Measurements from ENCODE around the gene ABCA7.

Gene ABCA7

GRCh38 chr19:1001538-1002166 lies 38.3 kb upstream of the ABCA7 start:
- peak in 16 of 56 donors; percentile 1 to 51 (median 11) for DNase-seq

DNA sequence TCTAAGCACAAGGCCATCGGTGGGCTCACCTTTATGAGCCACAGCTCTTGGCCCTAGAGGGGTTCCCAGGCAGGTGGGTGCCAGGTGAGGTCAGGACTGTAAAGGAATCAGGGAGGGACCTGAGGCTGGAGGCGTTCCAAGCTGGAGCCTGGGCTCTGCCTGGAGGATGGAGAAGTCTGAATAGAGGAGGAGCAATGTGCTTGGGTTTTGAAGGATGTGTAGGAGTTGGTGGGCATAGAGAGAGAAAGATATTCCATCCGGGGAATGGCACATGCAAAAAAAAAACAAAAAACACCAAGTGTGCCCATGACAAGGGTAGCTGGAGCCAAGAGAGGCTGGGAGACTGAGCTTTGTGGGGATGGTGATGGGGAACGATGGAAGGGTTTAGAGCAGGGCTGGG lies 37.3 kb upstream of the ABCA7 start:
- DNase-seq = no peak

DNA sequence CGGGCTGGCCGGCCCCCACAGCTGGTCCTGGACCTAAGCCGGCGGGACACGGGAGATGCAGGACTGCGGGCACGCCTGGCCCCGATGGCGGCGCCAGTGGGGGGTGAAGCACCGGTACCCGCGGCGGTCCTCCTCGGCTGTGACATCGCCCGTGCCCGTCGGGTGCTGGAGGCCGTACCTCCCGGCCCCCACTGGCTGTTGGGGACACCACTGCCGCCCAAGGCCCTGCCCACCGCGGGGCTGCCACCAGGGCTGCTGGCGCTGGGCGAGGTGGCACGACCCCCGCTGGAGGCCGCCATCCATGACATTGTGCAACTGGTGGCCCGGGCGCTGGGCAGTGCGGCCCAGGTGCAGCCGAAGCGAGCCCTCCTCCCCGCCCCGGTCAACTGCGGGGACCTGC lies 36.6 kb upstream of the ABCA7 start:
- no peak for DNase-seq

GRCh38 chr19:1004204-1004802 lies 35.6 kb upstream of the ABCA7 start:
- no peak for DNase-seq

DNA sequence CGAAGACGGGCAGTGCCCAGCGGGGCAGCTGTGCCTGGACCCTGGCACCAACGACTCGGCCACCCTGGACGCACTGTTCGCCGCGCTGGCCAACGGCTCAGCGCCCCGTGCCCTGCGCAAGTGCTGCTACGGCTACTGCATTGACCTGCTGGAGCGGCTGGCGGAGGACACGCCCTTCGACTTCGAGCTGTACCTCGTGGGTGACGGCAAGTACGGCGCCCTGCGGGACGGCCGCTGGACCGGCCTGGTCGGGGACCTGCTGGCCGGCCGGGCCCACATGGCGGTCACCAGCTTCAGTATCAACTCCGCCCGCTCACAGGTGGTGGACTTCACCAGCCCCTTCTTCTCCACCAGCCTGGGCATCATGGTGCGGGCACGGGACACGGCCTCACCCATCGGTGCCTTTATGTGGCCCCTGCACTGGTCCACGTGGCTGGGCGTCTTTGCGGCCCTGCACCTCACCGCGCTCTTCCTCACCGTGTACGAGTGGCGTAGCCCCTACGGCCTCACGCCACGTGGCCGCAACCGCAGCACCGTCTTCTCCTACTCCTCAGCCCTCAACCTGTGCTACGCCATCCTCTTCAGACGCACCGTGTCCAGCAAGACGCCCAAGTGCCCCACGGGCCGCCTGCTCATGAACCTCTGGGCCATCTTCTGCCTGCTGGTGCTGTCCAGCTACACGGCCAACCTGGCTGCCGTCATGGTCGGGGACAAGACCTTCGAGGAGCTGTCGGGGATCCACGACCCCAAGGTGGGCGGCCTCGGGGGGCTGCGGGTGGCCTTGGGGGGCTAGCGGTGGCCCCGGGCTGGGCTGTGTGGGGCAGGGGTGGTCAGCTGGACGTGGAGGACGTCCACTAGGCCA lies 34.9 kb upstream of the ABCA7 start:
- no peak for DNase-seq

- DNase-seq = no peak
These were observed 33.1 kb upstream of the ABCA7 start for GRCh38 chr19:1006711-1007398.

DNA sequence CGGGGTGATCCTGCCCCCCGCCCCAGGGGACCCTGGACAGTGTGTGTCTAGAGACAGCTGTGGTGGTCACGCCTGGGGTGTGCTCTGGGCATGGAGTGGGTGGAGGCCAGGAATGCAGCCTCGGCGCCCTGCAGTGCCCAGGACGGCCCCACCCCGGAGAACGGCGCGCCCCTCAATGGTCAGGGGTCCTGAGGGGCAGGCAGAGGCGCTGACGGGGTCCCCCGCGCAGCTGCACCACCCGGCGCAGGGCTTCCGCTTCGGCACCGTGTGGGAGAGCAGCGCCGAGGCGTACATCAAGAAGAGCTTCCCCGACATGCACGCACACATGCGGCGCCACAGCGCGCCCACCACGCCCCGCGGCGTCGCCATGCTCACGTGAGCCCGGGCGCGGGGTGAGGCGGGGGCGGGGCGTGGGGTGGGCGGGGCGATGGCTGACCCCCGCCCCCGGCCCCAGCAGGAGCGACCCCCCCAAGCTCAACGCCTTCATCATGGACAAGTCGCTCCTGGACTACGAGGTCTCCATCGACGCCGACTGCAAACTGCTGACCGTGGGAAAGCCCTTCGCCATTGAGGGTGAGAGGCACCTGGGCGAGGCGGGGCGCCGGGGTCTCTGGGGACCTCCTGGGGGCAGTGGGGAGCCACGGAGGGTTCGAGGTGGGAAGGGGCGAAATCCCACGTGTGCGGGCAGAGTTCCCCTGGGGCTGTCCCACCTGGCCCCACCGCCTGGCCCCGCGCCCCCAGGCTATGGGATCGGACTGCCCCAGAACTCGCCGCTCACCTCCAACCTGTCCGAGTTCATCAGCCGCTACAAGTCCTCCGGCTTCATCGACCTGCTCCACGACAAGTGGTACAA lies 32.3 kb upstream of the ABCA7 start:
- DNase-seq = no peak

DNA sequence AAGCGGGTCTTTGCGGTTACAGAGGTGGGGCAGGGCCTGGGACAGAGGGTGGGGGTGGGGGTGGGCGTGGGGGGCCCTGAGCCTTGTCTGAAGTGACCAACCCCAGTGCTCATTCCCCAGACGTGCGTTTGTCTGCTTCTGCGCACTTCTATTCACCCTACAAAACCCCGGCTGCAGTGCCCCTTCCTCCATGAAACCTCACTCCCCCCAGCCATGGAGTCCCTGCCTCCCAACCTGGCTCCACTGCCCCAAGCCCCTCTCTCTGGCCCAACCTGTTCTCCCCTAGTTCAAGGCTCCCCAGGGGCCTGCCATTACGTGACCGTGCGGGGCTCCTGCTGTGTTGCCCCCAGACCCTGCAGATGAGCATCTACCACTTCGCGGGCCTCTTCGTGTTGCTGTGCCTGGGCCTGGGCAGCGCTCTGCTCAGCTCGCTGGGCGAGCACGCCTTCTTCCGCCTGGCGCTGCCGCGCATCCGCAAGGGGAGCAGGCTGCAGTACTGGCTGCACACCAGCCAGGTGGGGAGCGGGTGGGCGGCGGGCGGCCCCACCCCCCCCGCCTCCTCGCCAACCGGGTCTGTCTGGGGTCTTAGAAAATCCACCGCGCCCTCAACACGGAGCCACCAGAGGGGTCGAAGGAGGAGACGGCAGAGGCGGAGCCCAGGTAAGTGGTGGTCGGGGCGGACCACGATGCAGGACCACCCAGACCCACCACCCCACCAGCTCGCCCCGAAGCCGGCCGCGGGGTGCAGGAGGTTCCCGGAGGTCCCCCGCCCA lies 31.5 kb upstream of the ABCA7 start:
- no peak for DNase-seq

GRCh38 chr19:1009041-1009980 lies 30.6 kb upstream of the ABCA7 start:
- peak in 1 of 56 donors; percentile 13 for DNase-seq

DNA sequence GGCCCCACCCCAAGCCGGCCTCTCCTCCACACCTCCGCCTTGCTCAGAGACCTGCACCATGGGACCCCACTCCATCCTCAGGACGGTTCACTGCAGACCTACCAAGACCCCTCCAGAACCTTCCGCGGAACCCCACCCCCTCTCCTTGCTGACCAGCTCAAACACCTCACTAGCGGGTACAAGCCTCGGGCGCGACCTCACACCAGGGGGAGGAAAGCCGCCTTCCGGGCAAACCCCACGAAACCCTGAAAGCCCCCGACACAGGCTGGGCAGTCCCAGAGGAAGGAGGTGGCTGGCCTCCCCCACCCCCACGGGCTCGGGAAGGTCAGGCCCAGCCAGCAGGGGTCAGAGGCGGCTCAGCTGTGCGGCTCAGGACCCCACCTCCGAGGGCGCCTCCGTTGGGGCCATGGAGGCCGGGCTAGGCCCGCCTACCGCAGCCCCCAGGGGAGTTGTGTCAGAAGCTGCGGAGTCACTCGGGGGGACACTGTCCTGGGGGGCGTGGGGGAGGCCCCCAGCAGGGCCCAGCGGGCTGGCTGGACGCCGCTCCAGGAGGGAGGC lies 29.8 kb upstream of the ABCA7 start:
- no peak for DNase-seq

DNA sequence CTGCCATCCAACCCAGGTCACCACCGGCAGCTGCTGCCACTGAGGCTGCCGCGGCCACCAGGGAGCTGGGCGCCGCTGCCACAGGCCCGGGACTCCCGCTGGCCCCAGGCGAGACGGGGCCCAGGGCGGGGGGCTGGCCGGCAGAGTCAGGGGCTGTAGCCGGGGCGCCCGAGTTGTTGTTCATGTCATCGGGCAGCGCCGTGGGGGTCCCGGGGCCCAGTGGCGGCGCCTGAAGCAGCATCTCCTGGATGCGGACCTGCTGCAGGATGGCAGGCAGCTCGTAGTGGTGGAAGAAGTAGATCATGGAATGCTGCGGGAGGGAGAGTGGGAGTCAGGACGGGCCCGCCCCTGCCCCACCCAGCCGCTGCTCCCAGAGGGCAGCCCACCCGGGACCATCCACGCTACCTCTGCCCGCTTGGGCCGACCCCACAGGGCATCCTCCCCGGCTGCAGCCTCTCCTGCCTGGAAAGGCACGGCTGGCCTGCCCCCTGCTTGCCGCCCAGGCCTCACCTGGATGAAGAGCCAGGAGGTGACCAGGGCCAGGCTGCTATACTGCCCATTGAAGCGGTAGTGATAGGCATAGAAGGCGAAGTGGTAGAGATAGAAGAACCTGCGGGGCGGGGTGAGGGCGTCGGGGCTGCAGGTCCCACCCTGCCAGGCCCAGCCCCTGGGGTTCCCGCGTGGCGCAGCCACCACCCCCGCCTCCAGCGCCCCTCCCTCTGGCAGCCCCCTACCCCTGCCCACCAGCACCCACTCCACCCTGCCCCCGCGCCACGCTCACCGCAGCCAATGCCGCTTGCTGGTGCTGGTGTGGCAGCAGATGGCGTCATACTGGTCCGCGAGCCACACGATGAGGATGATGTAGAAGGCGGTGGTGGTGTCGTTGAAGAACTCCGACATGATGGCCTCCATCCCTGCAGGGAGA lies 29.1 kb upstream of the ABCA7 start:
- DNase-seq = no peak

DNA sequence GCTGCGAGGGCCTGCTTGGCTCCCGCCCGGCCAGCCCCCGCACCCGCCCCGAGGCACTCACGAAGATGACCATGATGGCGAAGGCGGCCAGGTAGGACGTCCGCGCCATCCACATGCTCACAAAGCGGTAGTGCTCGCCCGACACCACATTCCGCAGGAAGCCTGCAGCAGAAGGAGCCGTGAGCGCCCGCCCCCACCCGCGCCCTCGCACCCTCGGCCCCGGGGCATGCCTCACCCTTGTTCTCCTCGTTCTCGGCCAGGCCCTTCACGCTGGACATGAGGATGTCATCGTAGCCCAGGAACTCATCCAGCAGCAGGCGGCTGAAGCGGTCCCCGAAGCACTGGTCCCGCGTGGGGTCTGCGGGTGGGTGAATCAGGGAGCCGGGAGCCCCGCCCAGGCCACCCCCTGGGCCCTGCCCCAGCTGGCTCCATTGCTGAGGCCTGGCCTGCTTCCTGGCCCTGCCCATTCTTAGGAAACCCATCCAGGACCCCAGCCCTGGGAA lies 28.0 kb upstream of the ABCA7 start:
- DNase-seq = no peak

DNA sequence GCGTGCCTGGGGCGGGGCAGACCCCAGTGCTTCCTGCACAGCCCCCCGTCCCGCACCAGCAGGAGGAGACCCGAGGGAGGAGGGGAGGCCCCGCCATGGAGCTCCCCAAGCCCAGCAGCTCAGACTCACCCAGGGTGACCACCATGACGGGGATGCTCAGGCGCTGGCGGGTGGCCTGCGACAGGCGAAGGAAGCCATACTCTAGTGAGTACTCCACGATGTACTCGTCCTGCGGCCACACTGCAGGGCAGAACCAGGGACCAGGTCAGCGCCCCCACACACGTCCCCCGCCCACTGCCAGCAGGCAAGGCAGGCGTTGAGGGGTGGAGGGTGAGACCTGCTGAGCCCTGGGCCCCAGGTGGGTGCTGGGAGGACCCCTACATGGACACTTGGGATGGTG lies 27.6 kb upstream of the ABCA7 start:
- no peak for DNase-seq

DNA sequence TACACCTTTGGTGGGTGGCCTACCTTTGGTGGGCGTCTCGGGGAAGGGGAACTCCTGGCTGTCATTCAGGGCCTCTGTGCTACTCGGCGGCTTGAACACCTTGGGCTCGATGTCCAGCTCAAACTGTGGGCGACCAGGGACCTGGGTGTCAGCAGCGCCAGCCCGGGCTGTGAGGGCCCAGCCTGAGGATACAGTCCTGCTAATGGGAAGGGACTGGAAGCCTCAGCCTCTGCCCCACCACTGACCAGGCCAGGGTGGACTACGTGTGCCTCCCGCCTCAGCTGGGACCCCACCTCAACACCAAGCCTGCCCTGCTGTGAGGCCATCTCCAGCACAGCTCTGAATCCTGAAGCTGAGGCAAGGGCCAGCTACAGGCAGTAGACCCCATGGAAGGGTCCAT lies 26.7 kb upstream of the ABCA7 start:
- no peak for DNase-seq

DNA sequence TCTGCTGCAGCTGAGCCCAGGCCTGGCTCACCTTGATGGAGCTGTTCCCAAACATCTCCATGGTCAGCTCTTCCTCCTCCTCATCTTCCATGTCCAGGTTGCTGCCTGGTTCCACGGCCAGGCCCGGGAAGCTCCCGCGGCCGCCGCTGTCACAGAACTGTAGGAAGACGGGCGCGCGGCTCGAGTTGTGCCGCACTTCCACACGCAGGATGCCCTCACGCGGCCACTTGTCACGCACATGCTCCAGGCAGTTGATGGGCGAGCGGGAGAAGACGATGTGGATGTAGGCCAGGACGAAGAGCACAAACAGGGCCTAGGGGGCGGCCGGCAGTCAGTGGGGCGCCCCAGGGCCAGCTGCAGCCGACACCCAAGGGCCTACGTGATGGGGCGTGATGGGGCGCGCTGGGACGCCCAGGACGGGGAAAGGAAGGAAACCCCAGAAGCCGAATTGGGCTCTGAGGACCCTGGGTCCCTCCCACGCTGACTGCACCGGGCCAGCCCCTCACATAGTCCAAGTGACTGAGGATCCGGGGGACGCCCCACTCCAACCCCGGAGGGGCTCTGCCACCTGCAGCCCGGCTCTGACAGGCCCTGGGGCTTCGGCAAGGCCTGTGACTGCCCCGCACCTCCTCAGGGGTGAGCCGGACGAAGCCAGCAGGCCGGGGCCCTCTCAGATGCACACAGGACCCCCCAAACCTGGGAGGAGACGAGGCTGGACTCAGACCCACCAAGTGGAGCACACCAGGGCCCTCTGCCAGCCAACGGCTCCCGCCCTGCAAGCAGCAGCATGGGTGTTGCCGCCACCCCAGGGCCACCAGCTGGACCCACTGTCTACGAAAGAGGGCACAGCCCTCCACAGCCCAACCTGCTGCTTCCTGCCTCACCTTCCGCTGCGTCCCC lies 25.5 kb upstream of the ABCA7 start:
- DNase-seq = no peak

DNA sequence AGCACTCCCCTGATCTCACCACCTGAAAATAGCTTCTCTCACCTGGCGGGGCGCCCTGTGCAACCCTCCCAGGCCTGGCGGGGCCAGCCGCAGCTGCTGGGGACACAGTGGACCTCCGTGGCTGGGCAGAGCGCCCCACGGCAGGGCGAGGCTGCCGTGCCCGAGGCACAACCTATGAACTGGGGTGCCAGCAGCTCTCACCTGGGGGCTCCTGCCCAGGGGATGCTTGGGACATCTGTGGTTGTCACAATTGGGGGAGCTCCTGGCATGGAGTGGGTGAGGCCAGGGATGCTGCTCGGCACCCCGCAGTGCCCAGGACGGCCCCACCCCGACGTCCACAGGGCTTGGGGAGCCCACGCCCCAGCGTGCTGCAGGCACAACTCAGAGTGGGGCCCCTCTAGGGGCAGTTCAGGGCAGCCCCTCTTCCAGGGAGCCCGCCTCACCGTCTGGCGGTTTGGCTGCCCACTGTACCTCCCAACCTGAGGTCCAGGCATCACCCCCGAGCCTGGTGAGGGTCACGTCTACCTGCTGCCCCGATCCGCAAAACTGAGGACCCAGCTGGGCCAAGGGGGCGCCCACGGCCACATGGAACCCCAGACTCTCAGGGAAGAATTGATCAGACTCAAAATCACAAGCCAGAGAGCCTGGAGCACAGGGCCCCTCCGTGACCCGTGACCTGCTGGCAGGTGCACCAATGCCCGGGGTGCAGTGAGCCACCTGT lies 24.7 kb upstream of the ABCA7 start:
- DNase-seq = no peak

Measured in amygdala (tissue), 56 donors.